ENCODE measurements around the gene WDR72.
"Not testable (repeated sequence)": the region's sequence is repeated elsewhere in the genome, so short reads cannot be mapped to it uniquely, and the experiment has no call there.

The WDR72 gene

DNA sequence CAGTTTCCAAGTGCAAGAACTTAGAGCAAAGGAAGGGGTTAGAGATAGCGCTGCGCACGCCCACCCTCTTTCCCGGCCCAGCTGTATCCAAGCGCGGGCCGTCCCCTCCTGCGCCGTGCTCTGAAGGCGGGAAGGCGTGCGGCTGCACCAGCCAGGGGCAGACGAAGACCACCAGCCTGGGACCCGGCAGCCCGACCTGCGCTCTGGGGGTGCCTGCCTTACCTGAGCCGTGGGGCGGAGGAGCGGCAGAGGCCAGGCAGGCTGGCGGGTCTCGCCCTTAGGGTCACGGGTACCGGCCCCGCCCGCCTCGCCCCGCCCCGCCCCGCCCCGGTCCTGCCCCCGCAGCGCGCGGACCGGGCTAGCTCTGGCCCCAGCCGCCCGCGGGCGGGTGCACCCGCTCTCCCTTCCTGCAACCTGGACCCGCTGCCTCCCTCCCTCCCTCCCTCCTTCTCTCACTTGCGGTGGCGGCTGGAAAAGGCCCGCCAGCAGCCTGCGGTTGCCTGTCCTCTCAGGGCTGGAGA, at the start of gene WDR72:
TSS of gene WDR72 (minus strand) at position 253 of the 521 bp plus-strand sequence. CDS start 26,514 bp downstream, outside the sequence.
- DNase-seq, result peak in 2 of 3 donors; percentile 6 to 8

- DNase-seq, result peak in 2 of 3 donors; percentile 3 to 30
These were observed 48.7 kb upstream of the WDR72 start for GRCh38 chr15:53808058-53808706.

- no peak for DNase-seq
These were observed 48.0 kb upstream of the WDR72 start for GRCh38 chr15:53807501-53807900.

DNA sequence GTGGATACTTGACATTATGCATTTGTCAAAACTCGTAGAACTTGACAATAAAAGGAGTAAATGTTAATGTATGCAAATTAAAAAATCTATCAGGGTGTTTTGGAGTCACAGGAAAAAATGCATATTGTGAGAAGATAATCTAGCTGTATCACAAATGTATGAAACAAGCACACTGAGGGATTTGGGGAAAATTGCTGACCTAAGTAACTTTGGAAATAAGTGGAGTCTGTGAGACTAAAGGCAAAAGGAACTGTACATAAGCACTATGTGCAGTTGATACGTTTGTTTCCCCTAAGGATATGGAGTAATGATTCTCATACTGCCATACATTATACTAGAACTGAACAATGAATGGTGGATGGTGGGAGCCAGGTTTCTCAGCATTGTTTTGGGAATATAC, 43.2 kb upstream of the WDR72 start:
- DNase-seq, result no peak

- no peak for DNase-seq
These were observed 32.1 kb upstream of the WDR72 start for GRCh38 chr15:53791581-53791980.

- no peak for DNase-seq
These were observed 30.4 kb upstream of the WDR72 start for GRCh38 chr15:53789654-53790375.

- no peak for DNase-seq
These were observed 26.9 kb upstream of the WDR72 start for GRCh38 chr15:53786401-53786800.

DNA sequence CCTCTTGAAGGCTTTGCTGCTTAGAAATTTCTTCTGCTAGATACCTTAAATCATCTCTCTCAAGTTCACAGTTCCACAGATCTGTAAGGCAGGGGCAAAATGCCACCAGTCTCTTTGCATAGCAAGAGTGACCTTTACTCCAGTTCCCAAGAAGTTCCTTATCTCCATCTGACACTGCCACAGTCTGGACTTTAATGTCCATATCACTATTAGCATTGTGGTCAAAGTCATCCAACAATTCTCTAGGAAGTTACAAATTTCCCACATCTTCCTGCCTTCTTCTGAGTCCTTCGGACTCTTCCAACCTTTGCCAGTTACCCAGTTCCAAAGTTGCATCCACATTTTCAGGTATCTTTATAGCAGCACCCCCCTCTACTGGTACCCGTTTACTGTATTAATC, 25.8 kb upstream of the WDR72 start:
- DNase-seq, result not testable (repeated sequence)

- no peak for DNase-seq
These were observed 3.5 kb upstream of the WDR72 start for GRCh38 chr15:53762916-53763315.

GRCh38 chr15:53758412-53758811, 1.1 kb downstream of the WDR72 start:
- no peak for DNase-seq

DNA sequence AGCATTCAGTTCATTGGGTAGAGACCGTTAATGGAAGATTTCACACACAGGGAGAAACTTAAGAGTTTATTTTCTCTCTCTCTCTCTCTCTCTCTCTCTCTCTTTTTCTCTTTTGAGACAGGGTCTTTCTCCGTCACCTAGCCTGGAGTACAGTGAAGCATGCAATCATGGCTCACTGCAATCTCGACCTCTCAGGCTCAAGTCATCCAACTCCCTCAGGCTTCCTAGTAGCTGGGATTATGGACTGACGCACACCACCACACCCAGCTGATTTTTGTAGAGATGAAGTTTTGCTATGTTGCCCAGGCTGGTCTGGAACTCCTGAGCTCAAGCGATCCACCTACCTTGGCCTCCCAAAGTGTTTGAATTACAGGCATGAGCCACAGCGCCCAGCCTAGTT, 1.6 kb downstream of the WDR72 start:
- no peak for DNase-seq

- DNase-seq, result no peak
These were observed 5.7 kb downstream of the WDR72 start for GRCh38 chr15:53753813-53754212.

DNA sequence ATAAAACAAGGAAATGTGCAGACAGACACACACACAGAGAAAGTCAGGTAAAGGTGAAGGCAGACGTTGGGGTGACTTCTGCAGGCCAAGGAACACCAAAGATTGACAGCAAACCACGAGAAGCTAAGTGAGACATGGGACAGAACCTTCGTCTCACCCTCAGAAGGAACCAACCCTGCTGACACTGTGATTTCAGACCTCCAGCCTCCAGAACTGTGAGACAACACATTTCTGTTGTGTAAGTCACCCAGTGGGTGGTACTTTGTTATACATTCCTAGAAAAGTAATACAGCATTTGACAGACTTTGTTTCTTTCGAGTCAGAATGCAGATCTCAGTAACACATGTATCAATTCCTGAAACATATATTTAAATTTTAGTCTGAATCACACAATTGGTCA, 7.1 kb downstream of the WDR72 start:
- no peak for DNase-seq

GRCh38 chr15:53747501-53748068, 11.9 kb downstream of the WDR72 start:
- no peak for DNase-seq

GRCh38 chr15:53746101-53746500, 13.4 kb downstream of the WDR72 start:
- no peak for DNase-seq

DNA sequence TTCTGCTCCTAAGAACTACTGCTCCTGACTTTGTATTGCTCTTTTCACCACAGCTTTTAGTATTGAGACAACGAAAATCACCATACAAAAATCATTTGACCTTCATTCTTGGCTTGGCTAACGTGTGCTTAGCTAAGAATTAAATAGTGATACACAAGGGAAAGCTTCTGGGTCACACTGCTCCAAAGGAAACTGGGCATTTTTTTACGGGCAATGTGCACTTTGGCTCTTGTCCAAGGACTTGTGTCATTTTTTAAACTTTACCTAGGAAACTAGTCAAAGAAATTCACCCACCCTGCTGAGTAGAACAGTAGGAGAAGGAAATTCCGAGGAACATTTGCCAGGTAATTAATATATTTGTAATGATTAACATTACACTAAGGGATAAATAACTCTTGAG, 19.8 kb downstream of the WDR72 start:
- no peak for DNase-seq

DNA sequence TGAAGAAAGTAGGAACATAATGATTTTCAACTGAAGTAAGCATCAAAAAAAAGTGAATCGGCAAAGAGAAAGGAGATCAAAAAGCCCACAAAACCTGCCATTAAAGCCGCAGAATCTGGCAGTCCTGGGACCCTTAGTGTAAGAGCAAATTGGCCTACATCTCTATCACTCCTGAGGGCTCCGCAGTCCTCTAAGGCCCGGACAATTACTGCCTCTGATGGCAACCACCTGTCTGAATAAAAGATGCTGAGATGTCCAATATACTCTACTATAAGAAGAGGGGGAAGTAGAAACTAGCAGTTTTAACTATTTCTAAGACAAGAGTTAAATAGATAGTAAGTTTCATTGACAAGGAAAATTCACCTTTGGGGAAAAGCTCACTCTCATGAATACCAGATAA, 20.3 kb downstream of the WDR72 start:
- DNase-seq, result no peak

DNA sequence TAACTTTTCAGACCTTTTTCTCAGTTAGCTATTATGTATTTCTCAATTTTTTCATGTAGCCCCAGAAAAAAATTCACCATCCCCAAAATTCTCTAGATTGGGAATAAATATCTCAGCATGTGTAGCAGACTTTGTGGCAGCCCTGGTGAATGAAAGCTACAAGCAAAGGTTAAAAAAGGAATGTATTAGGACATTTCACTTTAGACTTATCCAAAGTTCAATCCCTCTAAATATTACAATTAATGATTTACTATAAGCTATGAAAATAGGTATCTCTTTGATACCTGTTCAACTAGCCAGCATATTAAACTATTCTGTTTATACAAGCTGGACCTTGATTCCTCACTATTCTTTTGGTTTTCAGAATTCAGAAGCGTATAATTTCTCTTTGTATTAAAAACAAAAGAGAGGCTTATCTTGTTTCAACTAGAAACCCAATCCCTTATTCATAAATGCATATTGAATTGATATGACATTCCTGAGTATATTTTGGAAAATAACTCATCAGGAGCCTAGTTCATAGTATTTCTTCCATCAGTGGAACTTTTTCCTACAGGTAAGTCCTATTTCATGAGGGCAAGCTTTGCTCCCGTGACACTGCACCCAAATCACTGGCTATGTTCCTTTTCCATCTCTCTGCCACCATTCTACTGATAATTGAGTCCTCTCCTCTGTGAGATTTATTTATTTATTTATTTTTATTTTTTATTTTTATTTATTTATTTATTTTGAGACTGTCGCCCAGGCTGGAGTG, 38.0 kb downstream of the WDR72 start:
- DNase-seq, result no peak

- no peak for DNase-seq
These were observed 42.3 kb downstream of the WDR72 start for GRCh38 chr15:53716909-53717876.

GRCh38 chr15:53713218-53713617, 46.2 kb downstream of the WDR72 start:
- no peak for DNase-seq

GRCh38 chr15:53710906-53711305, 48.6 kb downstream of the WDR72 start:
- no peak for DNase-seq

DNA sequence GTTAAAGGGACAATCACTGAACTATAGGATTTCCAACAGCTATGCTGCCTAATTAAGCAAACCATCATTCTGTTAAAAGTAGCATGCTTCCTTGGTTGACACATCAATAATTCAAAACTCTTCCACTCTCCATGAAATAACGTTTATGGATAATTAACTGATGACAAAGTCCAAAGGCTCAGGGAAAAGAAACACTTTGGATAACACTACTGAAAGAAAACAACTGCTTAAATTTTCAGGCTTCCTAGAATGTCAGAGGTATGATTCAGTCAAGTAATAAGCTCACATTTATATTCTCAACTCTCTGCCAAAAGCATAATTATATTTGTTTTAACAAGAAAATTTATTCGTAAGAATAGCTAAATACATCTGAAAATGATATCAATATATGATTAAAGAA, 49.6 kb downstream of the WDR72 start:
- DNase-seq, result no peak

Measured in suppressor macrophage treated with lipopolysaccharide for 1 hour (primary cell).